ENCODE data around the gene PPM1H. TPM values are rescaled to one million over a fixed set of nuclear protein-coding genes. Genes with fewer than 3 reads are reported as not detected.

PPM1H gene
- total and polyA plus RNA-seq, 11 donors: 1.3 to 9.6 (median 4.9) TPM

DNA sequence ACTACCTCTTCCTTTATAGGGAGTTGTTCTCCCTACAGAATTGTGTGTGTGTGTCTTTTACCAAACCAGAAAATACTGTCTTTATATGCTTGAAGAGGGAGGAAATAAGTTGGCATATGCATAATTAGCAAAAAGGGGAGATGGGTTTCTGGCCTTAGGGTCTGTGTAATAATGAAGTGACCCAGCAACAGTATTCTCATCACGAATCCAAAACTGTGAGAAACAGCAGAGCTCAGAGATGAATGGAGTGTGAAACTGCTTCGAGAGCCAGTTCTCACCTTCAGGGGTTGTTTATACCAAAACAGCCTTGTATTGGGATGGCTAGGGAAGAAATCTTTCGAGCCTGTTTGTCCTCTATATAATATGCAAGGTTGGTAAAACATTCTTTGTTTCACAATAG, 240.8 kb downstream of the PPM1H start:
- intact Hi-C loops (cut with DNase I): no loop called here

GRCh38 chr12:62693376-62694050, 241.4 kb downstream of the PPM1H start:
- no peak overlapping the region for H3K4me3 ChIP-seq
- peaks cover 0 to 28% (median 5%) of the 10 kb centered on the region in 9 donors for H3K36me3 ChIP-seq
- intact Hi-C loops (cut with DNase I): no loop called here
- TF ChIP-seq, protein P1, sequence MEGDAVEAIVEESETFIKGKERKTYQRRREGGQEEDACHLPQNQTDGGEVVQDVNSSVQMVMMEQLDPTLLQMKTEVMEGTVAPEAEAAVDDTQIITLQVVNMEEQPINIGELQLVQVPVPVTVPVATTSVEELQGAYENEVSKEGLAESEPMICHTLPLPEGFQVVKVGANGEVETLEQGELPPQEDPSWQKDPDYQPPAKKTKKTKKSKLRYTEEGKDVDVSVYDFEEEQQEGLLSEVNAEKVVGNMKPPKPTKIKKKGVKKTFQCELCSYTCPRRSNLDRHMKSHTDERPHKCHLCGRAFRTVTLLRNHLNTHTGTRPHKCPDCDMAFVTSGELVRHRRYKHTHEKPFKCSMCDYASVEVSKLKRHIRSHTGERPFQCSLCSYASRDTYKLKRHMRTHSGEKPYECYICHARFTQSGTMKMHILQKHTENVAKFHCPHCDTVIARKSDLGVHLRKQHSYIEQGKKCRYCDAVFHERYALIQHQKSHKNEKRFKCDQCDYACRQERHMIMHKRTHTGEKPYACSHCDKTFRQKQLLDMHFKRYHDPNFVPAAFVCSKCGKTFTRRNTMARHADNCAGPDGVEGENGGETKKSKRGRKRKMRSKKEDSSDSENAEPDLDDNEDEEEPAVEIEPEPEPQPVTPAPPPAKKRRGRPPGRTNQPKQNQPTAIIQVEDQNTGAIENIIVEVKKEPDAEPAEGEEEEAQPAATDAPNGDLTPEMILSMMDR (IDR thresholded peaks at IDR 0.05): no peak
- TF ChIP-seq POLR2A (IDR thresholded peaks at IDR 0.05): no peak
- no peaks in the 10 kb centered on the region for H3K27me3 ChIP-seq
- peak overlapping the region in 7 of 12 donors; percentile 13 to 49 (median 41) for H3K27ac ChIP-seq
- H3K4me1 ChIP-seq: peaks cover 0 to 32% (median 7%) of the 10 kb centered on the region in 12 donors
- no peaks in the 10 kb centered on the region for H3K9me3 ChIP-seq
- 78 to 83% (median 81%) methylated on average over 15 of the region's 15 CpGs for WGBS, 4 donors
- peak in 2 of 5 donors; percentile 38 to 58 for DNase-seq
- peak in 3 of 4 donors; percentile 36 to 68 (median 41) for ATAC-seq

More for the DNA sequence above, 240.8 kb downstream of the PPM1H start:
- Histone ChIP-seq H3K4me1 (peaks cover 0 to 38% (median 9%) of the 10 kb centered on the region in 12 donors), H3K9me3 (no peaks in the 10 kb centered on the region), H3K36me3 (peaks cover 0 to 22% (median 3%) of the 10 kb centered on the region in 9 donors), H3K27me3 (no peaks in the 10 kb centered on the region), H3K4me3 (no peak overlapping the region), H3K27ac (peak overlapping the region in 3 of 12 donors; percentile 17 to 49 (median 41))
- no peak for ATAC-seq
- no peak for DNase-seq
- 72 to 87% (median 75%) methylated on average over 3 of the region's 3 CpGs for WGBS, 4 donors
- no peak for TF ChIP-seq POLR2A (IDR thresholded peaks at IDR 0.05)
- TF ChIP-seq, protein P1 (IDR thresholded peaks at IDR 0.05): no peak

- ATAC-seq (peak in 3 of 4 donors; percentile 15 to 39 (median 37)), DNase-seq (no peak)
- Histone ChIP-seq H3K4me1 (peaks cover 0 to 26% (median 1%) of the 10 kb centered on the region in 12 donors), H3K9me3 (no peaks in the 10 kb centered on the region), H3K27me3 (no peaks in the 10 kb centered on the region), H3K27ac (peak overlapping the region in 7 of 12 donors; percentile 13 to 49 (median 41)), H3K36me3 (peaks cover 0 to 30% (median 5%) of the 10 kb centered on the region in 9 donors), H3K4me3 (no peak overlapping the region)
- TF ChIP-seq, protein P1 (IDR thresholded peaks at IDR 0.05): no peak
- no peak for TF ChIP-seq POLR2A (IDR thresholded peaks at IDR 0.05)
- 81 to 85% (median 82%) methylated on average over 7 of the region's 7 CpGs for WGBS, 4 donors
- intact Hi-C loops (cut with DNase I): no loop called here
Measured at GRCh38 chr12:62692884-62693283, 242.1 kb downstream of the PPM1H start.

DNA sequence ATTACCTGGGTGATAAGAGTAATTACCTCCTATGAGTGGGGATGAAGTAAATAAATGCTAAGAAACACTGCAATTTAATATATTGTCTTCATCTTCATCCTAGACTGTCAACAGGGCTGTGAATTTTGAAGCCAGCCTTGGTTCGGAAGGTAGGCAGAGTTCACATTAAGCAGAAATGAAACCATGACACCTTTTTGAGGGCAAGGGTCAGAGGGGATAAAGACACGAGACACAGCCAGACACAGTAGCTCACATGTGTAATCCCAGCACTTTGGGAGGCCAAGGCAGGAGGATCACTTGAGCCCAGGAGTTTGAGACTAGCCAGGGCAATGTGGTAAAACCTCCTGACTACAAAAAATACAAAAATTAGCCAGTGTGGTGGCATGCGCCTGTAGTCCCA, 243.6 kb downstream of the PPM1H start:
- Histone ChIP-seq H3K27me3 (no peaks in the 10 kb centered on the region), H3K36me3 (peaks cover 0 to 30% (median 5%) of the 10 kb centered on the region in 9 donors), H3K27ac (no peak overlapping the region), H3K4me3 (no peak overlapping the region), H3K4me1 (peaks cover 0 to 17% (median 0%) of the 10 kb centered on the region in 12 donors), H3K9me3 (no peaks in the 10 kb centered on the region)
- TF ChIP-seq POLR2A (IDR thresholded peaks at IDR 0.05): no peak
- TF ChIP-seq, protein P1 (IDR thresholded peaks at IDR 0.05): no peak
- 93 to 100% (median 98%) methylated on average over 3 of the region's 3 CpGs for WGBS, 4 donors
- intact Hi-C loops (cut with DNase I): no loop called here
- ATAC-seq (no peak), DNase-seq (no peak)

Measured in heart left ventricle (tissue), 16 donors.